NCI-H1092 treated with DMSO at 0.1 percent for 48 hours (cell line): ENCODE measurements around the gene OR5M8.

Experiments
- DNase-seq: peaks from one replicate; lab custom pipeline; 2025; lab: John Stamatoyannopoulos, UW

The OR5M8 gene

DNA sequence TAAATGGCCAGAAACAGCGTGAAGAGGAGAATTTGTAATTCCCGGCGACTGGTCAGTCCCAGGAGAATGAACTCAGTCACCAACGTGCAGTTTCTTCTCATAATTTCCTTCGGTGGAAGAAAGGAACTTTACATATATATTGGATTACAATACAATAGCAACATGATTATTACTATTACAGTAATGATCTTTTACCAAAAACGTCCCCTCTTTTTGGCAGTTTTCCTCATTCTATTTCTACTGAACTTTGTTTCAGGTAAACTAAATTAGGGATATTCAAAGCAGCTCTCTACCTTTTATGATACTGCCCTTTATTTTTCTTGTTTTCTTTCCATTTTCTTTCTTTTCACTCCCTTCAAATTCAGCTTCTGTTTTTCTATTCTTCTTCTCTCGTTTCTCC is at the start of gene OR5M8:
Gene OR5M8 (minus strand): TSS at position 101 of the 400 bp plus-strand sequence. CDS start 0 bp downstream, at position 101.
- DNase-seq, result no peak

DNA sequence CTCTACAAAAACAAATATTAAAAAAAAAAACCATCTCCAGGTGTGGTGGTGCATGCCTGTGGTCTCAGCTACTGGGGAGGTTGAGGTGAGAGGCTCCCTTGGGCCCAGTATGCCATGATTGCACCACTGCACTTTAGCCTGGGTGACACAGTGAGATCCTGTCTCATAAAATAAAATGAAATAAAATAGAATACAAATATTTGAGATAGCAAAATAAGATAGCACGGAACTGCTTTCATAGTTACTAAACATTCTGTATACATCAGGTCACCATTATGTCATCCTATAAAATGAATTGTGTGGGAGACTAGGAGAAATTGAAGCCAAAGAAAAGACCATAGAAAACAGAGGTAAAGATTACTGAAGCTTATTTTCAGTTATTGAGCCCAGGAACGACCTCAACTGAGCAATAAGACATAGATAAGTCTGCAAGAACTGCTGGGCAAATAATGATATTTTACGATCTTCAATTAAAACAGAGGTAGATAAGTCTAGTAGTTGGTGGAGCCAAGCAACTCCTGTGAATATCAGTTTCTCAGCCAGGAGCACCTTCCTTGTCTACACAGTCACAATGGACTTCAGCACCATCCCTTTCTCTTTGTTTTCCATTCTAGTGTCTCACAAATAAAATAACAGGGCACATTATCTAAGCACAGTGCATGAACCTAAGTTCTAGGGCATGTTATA is 42.0 kb upstream of the OR5M8 start:
- DNase-seq, result no peak

DNA sequence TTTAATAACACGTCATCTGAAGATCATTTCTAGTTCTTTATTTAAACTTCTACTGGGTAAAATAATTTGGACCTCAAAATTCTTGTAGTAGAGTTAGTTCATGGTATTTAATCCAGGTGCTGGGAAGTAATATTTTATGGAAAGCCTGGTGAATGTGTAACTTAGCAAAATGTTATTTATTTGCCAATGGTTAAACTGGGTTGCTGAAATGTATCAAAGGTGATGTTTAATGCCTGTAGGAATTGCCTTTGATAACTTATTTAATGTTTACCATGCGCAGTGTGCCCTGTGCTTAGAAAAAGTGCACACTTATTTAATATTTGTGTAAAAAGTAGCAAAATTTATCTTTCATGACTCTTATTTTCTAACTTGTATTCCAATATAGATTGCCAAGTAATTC is 40.7 kb upstream of the OR5M8 start:
- DNase-seq, result no peak

DNA sequence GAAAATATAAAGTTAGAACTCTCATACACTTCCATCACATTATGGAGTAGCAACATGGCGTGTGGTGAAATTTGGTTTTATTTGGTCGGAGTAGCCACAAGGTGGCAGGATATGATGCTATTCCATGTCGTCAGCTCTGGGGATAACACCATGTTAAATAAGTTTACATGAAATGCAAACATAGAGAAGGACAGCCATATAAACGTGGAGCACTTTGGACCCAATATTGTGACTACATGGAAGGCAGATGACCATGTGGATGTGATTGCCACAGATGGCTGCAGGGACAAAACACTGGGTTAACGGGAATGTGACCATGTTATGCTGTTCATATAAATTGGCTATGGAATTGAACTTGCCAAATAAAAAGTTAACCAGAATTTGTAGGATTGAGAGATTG is 30.8 kb upstream of the OR5M8 start:
- DNase-seq, result no peak

DNA sequence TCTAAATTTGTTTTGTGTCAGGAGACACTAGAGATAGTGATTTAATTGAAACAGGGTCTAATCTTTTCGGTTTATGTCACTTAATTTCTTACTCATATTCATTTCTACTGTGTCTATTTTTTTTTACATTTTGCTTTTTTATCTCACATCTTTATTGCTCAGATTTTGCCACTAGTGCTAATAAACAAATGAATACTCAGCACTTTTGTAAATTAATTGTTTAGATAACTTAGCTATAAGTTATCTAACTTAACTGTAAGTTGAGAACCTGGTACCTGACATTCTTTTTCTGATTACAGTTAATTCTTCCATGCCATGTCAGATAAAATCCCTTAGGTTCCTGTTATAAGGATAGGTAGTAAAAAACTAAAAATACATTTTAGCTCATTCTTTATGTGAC is 22.1 kb upstream of the OR5M8 start:
- DNase-seq, result no peak

DNA sequence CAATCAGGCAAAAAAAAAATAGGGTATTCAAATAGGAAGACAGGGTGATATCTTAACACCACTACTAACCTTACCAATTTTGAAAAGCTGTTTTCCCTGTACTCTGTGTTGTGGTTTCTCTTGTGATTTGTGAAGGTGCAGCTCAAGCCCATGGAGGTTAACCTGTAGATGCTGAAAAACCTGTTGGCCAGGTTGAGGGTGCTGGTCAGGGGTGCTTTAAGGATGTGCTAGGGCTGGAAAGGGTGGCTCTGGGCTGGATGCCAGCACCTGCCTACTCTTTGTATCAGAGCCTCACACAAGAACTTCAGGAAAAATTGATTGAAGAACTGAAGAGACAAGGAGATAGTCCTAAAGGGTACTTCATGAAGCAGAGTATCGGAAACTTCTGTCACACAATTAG is 18.3 kb upstream of the OR5M8 start:
- no peak for DNase-seq

DNA sequence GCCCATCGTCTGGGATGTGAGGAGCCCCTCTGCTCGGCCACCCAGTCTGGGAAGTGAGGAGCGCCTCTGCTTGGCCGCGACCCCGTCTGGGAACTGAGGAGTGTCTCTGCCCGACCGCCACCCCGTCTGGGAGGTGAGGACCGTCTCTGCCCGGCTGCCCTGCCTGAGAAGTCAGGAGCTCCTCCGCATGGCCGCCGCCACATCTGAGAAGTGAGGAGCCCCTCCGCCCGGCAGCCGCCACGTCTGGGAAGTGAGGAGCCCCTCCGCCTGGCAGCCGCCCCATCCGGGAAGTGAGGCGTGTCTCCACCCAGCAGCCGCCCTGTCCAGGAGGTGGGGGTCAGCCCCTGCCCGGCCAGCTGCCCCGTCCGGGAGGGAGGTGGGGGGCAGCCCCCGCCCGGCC is 5.8 kb upstream of the OR5M8 start:
- DNase-seq, result no peak

DNA sequence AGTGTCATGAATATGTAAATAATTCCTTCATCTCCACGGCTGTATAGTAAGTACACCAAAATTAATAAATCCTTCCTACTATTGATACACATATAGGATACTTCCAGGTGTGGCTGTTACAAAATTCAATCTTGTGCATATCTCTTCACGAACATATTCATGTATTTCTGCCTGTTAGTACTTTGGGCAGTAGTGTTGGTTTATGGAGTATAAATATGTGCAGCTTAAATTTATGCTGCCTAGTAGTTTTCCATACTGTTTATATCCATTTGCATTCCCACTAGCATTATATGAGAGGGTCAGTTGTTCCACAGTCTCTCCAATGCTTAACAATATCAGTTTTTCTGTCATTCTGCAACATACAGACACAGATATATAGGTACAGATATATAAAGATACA is 3.9 kb upstream of the OR5M8 start:
- no peak for DNase-seq

DNA sequence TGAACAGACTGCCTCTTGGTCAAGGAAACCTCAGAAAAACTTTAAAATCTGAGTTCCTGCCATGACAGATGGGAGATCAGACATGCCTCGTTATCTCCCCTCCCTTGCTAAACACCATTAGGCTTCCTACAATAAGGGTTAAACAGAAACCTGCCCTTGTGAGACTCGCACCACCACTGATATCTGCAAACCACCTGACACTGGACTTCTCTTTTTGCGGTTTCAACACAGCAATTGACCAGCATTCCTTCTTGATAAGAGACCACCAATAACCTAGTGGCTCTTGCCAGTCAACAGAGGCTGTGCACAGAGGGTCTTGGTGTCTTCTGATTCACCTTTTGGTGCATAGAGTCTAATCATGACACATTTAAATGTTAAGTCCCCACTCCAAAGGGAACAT is 4.4 kb downstream of the OR5M8 start:
- DNase-seq, result no peak

DNA sequence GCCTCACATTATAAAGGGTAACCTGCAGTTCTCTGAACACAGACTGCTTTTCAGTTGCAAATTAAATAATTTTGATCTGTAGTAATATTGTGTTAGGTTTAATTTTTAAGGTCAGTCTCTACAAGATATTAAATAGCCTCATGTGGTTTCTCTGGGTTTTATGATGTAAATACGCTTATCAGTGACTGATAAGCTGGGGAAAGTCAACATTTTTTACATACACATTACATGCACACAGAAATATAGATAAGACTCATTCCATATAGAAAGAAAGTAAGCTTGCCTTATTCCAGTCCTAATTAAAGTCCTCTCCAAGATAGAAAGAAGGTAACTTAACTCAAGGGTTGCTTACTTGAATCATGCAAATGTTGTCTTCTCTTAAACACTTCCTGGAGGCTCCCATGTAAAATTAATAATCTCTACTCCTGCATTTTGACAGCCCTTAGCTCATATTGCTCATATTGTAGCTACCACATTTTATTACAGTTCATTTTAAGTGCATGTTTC is 16.4 kb downstream of the OR5M8 start:
- no peak for DNase-seq

DNA sequence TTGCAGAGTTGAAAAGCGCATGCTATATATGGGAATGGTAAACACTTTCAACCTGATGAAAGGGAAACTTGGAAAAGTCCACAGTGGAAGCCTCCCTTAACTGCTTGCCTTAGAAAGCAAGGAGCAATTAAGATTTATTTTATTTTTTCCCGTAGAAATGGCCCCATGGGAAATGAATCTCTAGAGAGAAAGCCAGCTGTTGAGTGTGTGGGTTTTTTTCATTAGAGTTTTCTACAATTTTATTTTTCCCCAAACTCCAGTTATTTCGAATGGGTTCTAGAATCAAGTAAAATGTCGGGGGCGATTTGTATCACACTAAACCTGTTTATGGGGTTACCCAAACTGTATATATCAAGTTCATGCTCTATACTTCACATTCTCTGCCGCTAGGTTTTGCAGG is 17.9 kb downstream of the OR5M8 start, which contains the start of gene OR5M3:
Gene OR5M3 (minus strand): TSS at position 101 of the 400 bp plus-strand sequence. CDS start 2,855 bp downstream, outside the sequence.
- DNase-seq, result no peak

DNA sequence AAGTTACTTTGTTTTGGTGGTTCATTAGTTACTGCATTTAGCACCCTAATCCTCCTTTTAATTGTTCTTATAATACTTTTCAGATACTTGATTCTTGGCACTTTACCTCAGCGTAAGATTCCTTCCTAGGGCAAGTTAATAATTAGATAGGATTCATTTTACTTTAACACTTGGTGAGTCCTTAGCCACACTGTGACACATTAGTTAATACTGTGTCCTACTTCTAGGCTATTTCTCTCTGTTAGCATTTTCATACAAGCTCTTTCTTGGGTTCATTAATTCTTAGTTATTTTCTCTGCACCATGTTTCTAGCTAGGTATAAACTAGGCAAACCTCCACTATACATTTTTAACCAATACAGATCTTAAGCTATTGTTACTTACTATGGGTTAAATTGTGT is 34.1 kb downstream of the OR5M8 start:
- DNase-seq, result no peak

DNA sequence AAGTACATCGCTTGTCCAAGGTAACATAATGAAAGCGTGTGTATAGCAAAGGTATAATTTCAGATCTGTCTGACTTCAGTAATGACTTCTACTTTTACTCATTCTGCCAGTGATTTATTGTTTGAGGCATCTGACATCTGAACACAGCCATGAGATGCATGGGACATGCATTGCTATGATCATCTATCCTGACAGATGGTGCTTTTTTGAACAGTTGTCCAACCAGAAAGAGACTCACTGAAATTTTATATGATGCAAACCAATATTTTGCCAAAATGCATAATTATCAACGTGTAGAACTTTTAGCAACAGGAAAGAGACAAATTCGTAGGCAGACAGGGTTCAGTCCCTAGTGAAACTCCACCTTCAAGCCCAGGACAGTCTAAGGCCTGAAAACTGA is 37.6 kb downstream of the OR5M8 start:
- DNase-seq, result no peak
